ENCODE data around the gene TRNP1.

The TRNP1 gene

DNA sequence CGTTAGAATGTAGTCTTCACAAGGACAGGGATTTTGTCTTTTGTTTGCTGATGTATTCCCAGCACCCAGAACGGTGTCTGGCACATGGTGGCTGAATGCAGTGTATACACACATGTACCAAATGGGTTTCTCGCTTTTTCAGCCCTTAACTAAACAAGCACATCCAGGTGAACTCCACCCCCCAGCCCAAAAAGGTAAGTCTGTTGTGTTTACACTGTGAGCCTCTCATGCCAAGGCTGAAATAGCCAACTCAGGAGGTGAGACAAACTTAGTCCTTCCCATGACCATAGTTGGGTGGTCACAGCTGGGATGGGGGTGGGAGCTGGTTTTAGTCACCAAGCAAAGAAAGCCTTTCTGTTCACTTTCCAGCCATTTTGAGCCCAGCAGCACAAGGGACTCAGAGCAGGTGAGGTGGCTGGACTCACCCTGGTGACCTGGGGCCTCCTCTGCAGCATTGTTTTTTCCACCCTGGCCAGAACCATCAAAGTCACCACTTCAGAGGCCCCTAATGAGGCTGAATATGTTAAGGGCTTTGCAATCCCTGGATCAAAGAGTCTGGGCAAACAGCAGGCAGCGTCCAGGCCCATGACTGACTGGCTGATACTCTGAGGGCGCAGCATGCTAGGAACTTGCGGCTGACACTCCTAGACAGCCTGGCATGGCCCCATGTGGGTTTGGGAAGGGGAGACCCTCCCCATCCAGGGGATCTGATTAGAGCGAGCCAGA lies 10.4 kb downstream of the TRNP1 start:
- DNase-seq = no peak

DNA sequence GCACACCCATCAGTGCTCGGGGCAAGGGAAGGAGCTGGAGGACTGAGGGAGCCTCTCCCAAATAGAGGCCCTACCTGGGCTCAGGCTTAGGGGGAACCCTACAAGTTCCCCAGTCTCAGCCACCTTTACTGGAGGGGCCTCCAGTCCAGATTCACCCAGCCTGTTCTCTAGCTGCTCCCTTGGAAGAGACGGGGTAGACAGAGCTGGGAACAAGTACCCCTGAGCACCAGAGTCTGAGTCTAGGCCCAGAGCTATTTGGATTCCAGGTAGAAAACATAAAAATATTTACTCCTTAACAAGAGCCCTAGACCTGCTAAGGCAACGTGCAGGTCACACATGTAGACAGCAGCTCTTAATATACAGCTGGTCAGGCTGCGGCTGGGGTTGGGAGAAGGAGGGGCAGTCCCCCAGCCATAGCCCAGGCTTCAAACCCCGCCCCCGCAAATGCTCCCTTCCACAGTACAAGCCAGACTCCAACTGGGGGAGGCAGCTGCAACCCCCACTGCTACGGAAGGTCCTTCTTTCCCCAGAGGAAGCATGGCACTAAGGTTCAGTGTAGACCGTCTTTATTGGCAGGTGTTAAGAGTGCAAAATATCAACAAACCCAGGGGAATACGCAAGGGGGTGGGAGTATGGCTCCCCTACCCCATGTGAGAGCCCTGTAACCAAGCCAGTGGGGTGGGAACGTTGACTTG lies 11.1 kb downstream of the TRNP1 start:
- no peak for DNase-seq

DNA sequence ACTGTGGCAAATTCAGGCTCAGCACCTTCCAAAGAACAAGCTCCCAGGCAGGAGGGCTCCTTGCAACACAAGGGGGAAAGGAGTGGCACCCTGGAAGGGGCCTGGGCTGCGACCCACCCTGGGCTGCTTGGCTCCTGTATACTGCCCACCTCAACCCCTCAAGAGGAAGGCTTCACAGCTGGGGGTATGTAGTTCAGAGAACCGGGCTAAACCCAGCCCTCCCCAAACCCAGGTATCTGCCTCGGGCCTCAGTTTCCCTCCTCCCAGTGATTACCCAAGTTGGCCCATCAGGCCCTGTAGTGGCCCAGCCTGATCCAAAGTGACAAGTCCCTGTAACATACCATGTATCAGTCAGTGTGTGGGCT lies 11.7 kb downstream of the TRNP1 start:
- DNase-seq = no peak

DNA sequence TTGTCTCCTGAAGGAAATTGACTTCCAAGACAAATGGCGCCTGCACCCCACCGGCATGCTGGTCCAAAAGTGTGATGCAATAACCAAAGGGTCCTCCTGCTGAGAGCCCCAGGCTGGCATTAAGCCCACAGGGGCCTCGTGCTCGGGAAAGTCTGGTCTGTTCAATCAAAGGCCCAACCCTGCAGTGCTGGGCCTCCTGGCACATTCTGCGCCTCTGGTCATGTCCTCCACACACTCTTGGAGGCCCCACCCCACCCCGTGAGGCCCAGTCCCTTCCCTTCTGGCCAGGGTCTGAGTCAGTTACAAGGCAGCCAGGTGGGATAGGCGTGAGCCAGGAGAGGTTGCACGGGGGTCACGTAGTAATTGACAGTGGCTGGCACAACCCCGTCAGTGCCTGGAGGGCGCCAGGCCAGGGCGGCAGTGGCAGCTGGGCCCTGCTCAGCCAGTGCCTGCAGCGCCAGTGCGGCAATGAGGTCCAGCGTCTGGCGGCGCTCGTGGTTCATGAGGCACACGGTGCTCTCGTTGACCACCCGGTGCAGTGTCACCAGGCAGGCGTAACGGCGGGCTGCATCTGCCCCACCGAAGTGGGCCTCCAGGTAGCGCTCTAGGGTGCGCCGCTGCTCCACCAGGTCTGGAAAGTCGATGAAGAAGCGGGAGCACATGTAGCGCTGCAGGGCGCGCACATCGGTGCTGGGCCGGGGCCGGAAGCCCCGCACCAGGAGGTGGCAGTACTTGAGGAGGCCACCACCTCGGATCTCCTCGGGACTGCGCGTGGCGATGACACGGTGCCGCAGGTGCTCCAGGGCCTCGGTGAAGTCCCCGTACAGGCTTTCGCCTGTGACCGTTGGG lies 12.4 kb downstream of the TRNP1 start:
- no peak for DNase-seq

DNA sequence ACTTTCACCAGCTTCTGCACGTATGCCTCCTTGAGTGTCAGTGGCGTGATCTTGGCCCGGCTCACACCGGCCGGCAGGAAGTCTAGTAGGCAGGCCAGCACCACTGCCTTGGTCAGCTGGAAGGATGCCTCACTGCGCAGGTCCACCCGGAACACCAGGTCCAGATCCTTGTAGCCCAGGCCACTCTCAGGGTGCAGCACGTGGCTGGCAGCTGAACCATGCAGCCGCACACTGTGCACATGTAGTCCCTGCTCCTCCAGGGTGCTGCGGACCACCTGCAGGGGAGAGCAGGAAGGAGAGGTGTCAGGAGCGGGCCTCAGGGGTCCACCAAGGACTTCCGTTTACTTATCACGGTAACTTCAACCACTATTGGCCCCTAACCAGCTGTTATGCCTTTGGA lies 13.2 kb downstream of the TRNP1 start:
- DNase-seq = no peak

DNA sequence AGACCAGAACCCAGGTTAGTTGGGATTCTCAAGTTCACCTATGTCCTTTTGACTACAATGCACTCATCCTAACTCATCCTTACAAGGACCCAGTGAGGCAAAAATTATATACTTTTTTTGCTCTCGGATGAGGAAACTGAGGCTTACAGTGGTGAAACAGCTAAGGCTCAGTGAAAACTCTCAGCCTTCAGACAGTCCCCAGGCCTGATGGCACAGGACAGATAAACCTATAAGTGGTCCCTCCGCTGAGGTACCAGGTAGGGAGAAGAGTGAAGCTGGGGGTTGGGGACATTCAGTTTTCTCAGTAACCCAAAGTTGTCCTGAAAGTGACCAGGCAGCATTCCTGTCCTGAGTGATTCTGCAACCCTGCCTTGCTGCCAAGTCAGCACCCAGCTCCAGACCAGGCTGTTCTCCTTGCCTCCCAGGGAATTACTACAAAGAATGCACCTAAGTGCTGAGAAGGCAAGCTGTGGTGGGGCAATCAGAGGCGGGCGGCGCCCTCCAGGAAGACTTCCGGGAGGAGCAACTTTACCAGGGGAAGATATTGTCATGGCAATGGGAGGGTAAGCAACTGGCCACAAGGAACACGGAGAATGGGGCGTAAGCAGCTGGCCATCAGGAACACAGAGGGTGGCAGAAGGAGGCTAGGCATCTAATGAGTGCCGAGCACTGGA lies 14.6 kb downstream of the TRNP1 start:
- DNase-seq = no peak

DNA sequence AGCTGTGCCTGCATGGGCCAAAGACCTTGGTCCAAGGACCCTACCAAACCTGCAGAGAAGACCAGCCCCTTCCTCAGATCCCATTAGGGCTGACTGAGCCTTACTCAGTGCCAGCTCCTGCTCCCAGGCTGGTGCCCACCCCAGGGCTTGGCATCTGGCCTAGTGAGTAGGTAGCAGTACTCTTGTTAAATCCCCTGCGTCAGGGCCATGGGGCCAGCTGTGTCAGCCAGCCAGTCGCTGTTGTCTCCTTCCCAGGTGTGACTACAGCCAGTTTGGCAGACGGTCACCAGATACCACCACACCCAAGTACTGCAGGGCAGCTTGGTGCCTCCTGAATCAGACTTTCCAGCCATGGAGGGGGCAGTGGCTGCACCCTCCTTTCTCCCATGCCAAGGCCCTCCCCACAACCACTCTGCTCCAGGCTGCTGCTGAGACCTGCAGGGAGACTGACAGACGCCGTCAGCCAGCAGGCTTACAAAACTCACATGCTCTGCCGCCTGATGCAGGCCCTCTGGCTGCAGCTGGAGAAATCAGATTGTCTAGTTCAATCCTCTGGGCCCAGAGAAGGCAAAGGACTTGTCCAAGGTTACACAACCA lies 16.2 kb downstream of the TRNP1 start:
- DNase-seq = no peak

DNA sequence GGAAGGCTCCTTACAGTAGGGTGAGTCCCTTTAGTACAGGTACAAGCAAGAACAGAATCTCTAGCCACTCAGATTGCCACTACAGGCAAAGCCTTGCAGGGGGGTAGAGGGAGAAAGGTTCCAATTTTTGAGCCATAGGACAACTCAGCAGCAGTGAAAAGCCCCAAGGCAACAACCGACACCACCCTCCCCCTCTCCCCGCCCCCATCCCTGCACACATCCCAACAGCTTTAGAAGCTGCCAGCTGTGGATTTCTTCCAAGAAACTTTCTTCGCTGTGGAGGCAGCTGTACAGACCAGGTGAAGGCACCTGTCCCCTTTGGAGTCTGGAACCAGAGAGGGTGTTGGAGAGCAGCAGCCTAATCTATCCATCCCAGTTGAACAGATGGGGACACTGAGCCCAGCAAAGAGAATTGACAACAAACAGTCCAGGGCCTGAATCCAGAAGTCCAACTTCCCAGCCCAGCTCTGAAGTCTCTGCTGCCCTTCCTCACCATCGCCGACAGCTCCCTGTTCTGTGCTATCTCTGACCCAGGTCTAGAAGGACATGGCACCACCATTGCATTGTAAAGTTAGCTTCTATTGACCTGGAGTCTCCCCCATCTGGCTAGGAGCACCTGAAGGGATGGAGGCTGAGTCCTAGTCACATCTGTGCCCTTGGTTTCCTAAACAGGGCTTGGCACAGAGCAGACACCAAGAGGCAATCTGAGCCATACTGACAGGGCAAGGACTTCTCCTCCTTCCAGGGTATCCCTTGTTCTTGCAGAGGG lies 16.9 kb downstream of the TRNP1 start:
- no peak for DNase-seq

DNA sequence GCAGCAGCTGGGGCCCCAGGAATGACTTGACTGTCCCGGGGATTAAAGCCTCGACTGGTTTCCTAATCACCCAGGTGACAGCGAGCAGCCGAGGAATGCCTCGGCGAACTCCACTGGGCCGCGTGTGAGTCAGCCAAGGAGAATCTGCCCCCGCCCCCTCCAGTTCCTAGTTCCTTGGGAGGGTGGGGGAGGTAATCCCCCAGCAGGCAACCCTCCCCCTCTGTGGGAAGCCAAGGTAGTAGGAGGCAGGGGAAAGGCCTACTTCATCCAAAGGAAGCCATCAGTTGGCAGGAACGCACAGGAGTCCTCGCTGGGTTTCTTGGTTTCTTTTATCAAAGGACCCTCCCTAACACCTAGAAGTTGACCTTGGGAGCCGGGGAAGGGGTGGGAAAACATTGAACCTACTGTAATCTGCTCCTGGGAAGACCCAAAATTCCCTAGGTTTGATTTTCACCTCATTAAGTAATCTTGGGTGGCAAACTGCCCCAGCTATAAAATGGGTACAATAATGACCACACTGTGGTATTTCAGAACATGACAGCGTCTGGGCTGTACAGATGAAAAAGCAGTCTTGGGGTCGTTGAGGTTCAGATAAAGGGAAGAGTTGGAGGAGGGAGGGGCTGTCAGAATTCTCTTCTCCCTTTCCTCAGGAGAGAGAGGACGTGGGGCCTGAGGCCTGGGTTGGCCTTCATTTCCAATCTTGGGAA lies 17.7 kb downstream of the TRNP1 start:
- no peak for DNase-seq

DNA sequence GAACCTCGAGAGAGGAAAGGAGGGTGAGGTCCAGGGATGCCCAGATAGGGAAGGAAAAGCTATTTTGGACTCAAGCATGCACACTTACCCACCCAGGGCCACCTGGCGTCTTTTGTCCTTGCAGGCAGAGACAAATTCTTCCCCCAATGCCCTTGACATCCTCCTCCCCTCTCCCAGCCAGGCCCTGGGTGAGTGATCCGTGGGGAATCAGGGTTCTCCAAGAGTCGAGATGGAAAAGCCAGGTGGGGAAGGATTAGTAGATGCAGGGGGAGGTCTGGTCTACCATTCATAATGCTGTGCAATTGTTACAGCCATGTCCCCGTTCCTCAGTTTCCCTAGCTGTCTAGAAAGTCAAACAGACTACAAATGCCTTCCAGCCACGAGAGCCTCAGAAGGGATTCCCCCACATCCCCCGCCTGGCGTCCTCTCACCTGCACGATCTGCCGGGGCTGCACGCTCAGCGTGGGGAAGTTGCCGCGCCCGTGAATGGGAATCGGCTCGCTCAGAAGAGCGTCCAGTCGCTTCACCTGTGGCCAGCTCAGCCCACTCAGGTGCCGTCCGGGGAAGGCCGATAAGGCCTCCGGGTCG lies 18.6 kb downstream of the TRNP1 start:
- no peak for DNase-seq

DNA sequence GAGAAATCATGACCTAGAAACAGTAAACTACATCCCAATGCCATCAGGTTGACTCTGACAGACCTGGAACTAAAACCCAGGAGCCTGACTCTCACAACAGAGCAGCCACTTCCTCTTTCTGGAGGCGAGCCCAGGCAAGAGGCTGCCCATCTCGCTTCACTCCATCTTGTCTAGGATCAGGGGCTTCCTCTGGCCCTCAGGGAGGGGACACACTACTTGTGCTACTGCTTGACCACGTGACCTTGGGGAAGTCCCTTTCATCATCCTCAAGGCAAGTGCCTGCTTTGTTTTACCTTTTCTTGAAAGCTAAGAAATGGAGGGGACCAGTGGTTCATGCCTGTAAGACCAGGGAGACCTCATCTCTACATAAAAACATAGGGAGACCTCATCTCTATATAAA lies 21.8 kb downstream of the TRNP1 start:
- no peak for DNase-seq

DNA sequence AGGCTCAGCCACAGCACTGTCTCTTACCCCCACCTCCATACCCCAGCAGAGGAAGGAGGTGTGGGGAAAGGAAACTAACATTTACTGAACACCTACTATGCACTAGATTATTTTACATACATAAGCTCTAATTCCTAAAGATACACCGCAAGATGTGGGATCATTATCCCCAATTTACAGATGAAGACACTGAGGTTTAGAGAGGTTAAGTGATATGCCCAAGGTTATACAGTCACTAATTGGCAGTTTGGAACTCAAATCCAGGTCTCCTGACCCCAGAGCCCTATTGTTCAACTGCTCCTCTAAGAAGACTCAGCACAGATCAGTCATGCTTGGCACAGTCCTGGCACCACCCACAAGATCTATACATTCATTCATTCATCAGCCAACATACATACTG lies 22.9 kb downstream of the TRNP1 start:
- DNase-seq = no peak

DNA sequence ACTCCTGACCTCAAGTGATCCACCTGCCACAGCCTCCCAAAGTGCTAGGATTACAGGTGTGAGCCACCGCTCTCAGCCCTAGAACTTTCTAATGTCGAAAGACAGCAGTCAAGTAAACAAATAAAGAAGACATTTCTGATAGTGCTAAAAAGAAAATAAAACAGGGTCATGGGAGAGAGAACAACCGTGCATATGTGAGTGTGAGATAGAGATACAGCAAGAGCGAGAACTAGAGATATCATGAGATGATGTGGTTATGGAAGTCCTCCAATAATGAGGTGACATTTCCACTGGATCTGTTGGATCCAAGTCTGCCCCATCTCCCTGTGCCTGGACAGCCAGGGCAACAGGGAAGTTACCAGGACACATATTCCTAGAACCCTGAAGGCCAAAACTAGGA lies 23.7 kb downstream of the TRNP1 start:
- no peak for DNase-seq

DNA sequence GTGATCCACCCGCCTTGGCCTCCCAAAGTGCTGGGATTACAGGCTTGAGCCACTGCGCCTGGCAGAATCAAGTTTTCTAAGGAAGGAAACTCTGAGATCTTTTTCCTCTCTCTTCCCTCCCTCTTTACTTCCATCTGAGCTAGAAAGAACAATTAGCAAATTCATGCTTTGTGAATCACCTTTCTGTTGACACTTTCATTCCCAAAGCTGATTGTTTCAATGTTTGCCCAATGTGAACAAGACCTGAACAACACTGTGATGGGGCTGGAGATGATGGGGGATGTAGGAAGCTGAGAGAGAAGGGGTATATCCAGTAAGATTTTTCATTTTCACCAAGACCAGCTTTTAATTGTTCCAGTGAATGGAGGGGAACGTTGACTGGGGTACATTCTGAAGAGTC lies 24.8 kb downstream of the TRNP1 start:
- DNase-seq = no peak

DNA sequence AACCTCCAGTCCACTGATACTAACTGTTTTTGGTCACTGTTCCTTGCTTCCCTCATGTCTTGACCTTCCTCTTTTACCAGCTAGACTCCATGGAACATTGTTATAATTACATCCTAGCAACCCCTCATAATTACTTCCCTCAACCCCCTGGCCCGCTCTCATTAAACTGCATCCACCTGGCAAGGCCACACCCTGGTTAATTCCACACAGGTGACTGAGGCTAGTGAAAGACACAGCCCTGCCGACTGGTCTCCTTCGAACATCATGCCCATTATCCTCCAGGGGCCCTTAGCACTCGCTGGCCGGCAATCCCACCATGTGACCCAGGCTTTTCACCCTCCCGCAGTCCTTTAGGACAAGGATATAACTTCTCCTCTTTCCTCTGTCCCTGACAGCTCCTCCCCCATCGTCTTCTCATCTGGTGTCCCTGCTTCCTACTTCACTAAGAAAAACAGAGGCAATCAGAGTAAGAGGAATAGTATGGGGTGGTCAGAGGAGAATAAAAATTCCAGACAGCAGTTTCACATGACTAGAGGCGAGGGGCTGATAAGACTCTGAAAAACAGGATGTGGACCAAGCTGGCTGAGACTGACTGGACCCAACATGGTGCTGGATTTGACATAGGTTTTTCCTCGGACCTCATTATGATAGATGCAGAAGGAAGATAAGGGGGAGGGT lies 28.0 kb downstream of the TRNP1 start:
- no peak for DNase-seq

DNA sequence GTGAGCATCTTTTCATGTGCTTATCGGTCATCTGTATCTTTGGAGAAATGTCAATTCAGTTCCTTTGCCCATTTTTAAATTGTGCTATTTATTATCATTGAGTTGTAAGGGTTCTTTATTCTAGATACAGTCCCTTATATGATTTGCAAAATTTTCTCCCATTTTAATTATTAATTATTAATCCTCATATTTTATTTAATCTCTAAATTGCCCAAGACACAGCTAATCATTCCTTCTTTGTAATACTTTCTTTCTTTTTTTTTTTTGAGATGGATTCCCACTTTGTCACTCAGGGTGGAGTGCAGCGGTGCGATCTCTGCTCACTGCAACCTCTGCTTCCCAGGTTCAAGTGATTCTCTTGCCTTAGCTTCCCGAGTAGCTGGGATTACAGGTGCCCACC lies 32.2 kb downstream of the TRNP1 start:
- DNase-seq = no peak

DNA sequence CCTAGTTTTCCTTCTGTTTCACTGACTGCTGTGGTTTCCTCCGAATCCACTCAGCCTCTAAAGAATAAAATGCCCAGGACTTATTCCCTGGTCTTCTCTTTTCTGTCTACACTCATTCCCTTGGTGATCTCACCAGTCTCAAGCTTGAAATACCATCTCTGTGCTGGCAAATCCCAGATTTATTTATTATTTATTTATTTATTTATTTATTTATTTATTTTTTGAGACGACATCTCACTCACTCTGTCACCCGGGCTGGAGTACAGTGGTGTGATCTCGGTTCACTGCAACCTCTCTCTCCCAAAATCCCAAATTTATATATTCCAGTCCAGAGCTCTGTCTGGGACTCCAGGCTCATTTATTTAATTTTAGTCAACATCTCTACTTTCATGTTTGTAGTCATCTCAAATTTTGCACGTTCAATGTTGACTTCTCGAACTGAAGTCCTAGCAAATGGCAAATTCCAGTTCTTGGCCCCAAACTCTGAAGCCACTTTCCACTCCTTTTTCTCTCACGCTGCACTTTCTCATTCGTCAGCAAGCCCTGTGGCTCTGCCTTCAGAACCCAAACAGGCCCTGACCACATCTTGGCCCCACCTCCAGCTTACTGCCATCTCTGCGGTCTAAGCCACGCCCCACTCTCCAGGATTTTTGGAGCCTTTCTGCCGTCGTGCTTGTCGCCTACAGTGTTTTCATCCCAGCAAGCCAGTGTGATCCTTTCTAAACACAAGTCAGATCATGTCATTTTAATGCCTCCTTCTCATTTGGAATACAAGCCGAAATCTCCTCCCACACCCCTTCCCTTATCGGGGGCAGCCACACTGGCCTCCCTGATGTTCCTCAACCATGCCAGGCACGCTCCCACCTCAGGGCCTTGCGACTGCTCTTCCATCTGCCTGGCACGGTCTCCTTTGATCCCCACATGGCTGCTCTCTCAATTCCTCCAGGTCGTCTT lies 33.4 kb downstream of the TRNP1 start:
- DNase-seq = no peak

DNA sequence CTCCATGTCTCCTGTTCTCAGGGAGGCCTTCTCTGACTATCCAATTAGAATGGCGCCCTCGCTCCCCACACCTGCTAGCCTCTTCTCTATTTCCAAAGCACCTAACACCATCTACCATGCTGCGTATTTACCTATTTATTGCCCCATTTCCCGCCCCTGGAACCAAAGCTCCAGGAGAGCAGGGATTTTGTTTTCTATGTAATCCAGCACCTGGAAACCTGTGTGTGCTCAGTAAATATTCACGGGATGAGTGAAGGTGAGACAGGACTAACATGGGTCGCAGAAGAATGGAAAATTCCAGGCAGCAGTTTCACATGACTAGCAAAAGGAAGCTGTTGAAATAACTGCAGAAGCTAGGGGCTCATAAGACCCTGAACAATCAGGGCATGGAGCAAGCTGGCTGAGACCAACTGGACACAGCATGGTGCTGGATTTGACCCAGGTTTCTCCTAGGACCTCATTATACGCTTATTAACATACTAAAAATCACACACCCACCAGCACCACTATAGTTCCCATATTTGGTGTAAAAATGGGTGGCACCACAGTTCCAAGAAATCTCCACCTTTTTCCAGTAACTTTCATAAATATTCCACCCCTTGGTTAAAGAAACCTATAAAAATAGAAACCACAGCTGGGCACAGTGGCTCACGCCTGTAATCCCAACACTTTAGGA lies 34.2 kb downstream of the TRNP1 start:
- no peak for DNase-seq

DNA sequence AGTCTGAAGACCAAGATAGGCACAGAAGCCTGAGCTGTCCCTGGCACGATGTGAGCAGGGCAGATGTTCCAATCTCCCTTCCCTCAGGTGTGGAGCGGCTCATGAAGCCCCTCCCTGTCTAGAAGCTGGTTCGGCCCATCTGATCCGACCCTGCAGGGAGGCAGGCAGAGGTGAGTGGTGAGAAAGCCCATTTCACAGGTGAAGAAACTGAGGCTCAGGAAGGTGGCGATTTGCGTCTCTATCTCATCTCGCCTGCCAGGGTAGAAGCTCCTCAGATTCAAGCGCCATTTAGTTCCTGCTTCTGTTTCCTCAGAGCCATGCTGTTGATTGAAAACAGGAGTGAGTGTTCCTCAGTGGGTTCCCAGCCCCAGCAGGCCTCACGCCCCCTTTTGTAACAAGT lies 36.0 kb downstream of the TRNP1 start:
- no peak for DNase-seq
